Thoracic aorta (tissue), 2 donors: ENCODE results near the gene ZNF423. TPM values are rescaled to one million over a fixed set of nuclear protein-coding genes. Genes with fewer than 3 reads are reported as not detected.

Experiments
- ATAC-seq: fragments of 150-250 bp; one replicate; pipeline ENCODE4 v1.8.0; 2017; ENCODE audit warnings: low read depth; ENCODE audit not compliant: insufficient number of reproducible peaks, low FRiP score
- DNase-seq: peaks from one replicate; pipeline ENCODE4 v3.0.0-alpha.2; 2020; ENCODE audit warnings: low spot score
- H3K27ac ChIP-seq, 2 donors: fragments of 200-600 bp; sonication (generic); 1 replicate in 1 of 2; 2 replicates in 1 of 2; pipeline ENCODE4 v1.5.1; 2016; ENCODE audit warnings: mild to moderate bottlenecking in 2 of 2, moderate library complexity in 2 of 2
- H3K27me3 ChIP-seq: fragments of 200-600 bp; sonication (generic); replicated peaks from 2 replicates; pipeline ENCODE4 v1.6.0; 2016; ENCODE audit warnings: mild to moderate bottlenecking; ENCODE audit not compliant: insufficient read depth
- H3K36me3 ChIP-seq: fragments of 200-600 bp; sonication (generic); one replicate; pipeline ENCODE4 v1.5.1; 2016
- H3K4me1 ChIP-seq, 2 donors: fragments of 200-600 bp; sonication (generic); 1 replicate in 1 of 2; 2 replicates in 1 of 2; pipeline versions ENCODE4 v1.5.1 to v1.6.0; 2016; ENCODE audit warnings: low read depth in 2 of 2, mild to moderate bottlenecking in 1 of 2; ENCODE audit not compliant: control insufficient read depth in 1 of 2
- H3K4me3 ChIP-seq: fragments of 200-600 bp; sonication (generic); 2 replicates; pipeline ENCODE4 v1.5.1; 2016; ENCODE audit warnings: mild to moderate bottlenecking
- H3K9me3 ChIP-seq: fragments of 200-600 bp; sonication (generic); 2 replicates; pipeline ENCODE4 v1.5.1; 2016
- total RNA-seq, 2 donors: library from RNA; depleted of rRNA; stranded (reverse); fragments of >200 nt; gene quantifications; one replicate each; pipeline versions ENCODE4 v1.1.0 to v1.2.3, GENCODE V29; 2016
- TF ChIP-seq, protein P1 (sequence below): fragments of 200-600 bp; sonication (generic); IDR thresholded peaks from one replicate; pipeline ENCODE4 v1.5.1; 2019; ENCODE audit warnings: antibody characterized with exemption

The ZNF423 gene
- total RNA-seq, 2 donors from 2014 or later, result 16.2 to 22.9 TPM

DNA sequence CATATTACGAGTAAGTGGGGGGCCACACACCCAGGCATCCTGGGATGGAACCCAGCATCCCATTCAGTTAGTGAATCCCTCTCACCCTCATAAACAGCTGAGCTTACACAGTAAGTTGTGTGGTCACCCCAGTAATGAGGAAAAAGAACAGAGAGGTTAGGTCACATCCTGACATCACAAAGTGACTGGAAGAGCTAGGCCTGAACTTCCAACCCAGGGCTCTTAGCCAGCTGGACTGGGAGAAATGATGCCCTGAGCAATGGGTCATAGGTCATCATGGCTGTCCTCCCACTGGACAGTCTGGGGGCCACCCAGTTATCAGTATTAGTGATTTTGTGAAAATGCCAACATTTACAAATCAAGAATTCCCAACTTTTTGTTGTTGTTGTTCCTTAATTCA, 205.3 kb downstream of the ZNF423 start:
- TF ChIP-seq, protein P1, sequence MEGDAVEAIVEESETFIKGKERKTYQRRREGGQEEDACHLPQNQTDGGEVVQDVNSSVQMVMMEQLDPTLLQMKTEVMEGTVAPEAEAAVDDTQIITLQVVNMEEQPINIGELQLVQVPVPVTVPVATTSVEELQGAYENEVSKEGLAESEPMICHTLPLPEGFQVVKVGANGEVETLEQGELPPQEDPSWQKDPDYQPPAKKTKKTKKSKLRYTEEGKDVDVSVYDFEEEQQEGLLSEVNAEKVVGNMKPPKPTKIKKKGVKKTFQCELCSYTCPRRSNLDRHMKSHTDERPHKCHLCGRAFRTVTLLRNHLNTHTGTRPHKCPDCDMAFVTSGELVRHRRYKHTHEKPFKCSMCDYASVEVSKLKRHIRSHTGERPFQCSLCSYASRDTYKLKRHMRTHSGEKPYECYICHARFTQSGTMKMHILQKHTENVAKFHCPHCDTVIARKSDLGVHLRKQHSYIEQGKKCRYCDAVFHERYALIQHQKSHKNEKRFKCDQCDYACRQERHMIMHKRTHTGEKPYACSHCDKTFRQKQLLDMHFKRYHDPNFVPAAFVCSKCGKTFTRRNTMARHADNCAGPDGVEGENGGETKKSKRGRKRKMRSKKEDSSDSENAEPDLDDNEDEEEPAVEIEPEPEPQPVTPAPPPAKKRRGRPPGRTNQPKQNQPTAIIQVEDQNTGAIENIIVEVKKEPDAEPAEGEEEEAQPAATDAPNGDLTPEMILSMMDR, result no peak
- no peak overlapping the region for H3K27ac ChIP-seq
- ATAC-seq, result no peak

DNA sequence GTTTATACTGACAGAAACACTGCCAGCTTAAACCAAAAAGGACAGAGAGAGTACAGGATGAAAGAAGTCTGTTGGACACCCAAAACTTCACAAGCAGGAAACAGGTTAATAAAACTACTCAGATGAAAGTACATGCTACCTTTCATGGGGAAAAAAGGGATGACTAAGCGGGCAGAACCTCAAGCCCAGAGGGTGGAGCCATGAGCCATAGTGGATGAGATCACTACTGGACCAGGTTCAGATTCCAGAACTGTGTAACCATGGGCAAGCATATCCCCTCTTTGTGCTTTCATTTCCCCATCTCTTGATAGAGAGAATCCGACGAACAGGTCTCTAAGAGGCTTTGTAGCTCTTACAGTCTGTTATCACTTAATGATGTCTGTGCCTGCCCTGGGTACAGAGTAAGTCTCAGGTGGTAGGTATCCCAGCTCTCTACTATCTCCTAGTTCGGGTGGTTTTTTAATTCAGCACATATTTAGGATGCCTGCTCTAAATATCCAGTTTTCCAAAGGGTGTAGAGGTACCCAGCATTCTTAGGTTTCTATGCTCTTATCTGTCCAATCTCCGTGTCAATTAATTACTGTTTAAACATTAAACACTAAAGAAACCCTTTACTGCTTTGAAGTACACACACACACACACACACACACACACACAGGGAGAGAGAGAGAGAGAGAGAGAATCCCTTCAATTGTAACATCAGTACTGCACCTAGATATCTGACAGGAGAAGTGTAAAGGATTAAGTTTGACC, 206.7 kb downstream of the ZNF423 start:
- no peak overlapping the region for H3K27ac ChIP-seq
- no peaks in the 10 kb centered on the region for H3K36me3 ChIP-seq
- H3K4me1 ChIP-seq, result peaks cover 6 to 21% of the 10 kb centered on the region in 2 donors
- no peak overlapping the region for H3K4me3 ChIP-seq
- DNase-seq (no peak), ATAC-seq (no peak)
- H3K9me3 ChIP-seq, result peaks cover 7% of the 10 kb centered on the region
- TF ChIP-seq, protein P1, result no peak
- H3K27me3 ChIP-seq, result no peaks in the 10 kb centered on the region

More for the DNA sequence above, 205.3 kb downstream of the ZNF423 start:
- Histone ChIP-seq H3K27me3 (no peaks in the 10 kb centered on the region), H3K36me3 (no peaks in the 10 kb centered on the region), H3K4me1 (peaks cover 6 to 20% of the 10 kb centered on the region in 2 donors), H3K9me3 (peaks cover 7% of the 10 kb centered on the region), H3K4me3 (no peak overlapping the region)
- DNase-seq, result no peak

DNA sequence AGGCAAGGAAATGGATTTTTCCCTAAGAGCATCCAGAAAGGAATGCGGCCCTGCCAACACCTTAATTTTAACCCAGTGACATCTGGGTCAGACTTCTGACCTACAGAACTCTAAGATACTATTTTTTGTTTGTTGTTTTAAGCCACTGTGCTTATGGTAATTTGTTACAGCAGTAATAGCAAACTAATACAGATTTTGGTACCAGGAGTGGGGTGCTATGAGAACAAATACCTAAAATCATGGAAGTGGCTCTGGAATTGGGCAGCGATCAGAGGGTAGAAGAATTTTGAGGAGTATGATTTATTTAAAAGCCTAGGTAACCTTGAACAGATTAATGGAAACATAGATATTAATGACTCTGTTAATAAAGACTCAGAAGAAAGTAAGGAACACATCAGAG, 208.2 kb downstream of the ZNF423 start:
- TF ChIP-seq, protein P1, result no peak
- Histone ChIP-seq H3K4me3 (no peak overlapping the region), H3K9me3 (peaks cover 7% of the 10 kb centered on the region), H3K4me1 (peaks cover 10 to 28% of the 10 kb centered on the region in 2 donors), H3K27ac (no peak overlapping the region), H3K27me3 (no peaks in the 10 kb centered on the region), H3K36me3 (no peaks in the 10 kb centered on the region)
- ATAC-seq, result no peak
- DNase-seq, result no peak

DNA sequence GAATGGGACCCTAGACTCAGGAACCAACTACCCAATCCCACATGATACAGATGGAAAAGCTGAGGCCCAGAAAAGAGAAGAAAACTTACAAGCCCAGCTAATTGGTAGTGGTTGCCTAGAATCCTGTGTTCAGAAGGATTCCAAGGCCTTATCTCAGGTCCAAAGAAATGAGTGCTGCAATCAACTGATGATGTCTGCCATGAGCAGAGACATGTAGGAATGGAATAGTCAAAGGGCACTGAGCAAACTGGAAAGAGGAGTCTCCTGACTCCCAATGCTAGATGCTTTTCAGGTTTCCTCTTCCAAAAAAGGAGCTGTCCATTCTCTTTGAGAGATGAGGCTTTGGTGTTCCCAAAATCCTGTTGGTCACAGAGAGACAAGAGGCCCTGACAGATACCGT, 210.6 kb downstream of the ZNF423 start:
- no peak overlapping the region for H3K4me3 ChIP-seq
- ATAC-seq, result no peak
- no peak overlapping the region for H3K27ac ChIP-seq
- peaks cover 7% of the 10 kb centered on the region for H3K9me3 ChIP-seq
- TF ChIP-seq, protein P1, result no peak
- DNase-seq, result no peak
- no peaks in the 10 kb centered on the region for H3K27me3 ChIP-seq
- peaks cover 12 to 35% of the 10 kb centered on the region in 2 donors for H3K4me1 ChIP-seq
- H3K36me3 ChIP-seq, result no peaks in the 10 kb centered on the region

DNA sequence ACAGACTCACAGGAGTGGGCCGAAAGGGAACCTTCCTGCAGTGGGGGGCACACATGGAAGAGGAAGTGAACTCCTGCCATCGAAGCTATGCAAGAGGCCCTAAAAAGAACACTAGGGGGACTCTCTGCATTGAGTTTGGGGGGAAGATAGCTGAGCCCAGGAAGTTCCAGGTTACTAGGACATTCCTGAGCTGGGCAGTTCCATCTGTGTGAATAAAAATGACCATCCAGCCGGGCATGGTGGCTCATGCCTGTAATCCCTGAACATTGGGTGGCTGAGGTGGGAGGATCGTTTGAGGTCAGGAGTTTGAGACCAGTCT, 211.8 kb downstream of the ZNF423 start:
- H3K36me3 ChIP-seq, result no peaks in the 10 kb centered on the region
- peaks cover 7% of the 10 kb centered on the region for H3K9me3 ChIP-seq
- H3K4me3 ChIP-seq, result no peak overlapping the region
- no peaks in the 10 kb centered on the region for H3K27me3 ChIP-seq
- H3K27ac ChIP-seq, result peak overlapping the region; percentile 45
- DNase-seq (no peak), ATAC-seq (no peak)
- TF ChIP-seq, protein P1, result no peak
- peaks cover 22 to 46% of the 10 kb centered on the region in 2 donors for H3K4me1 ChIP-seq
